Measurements from ENCODE around the gene GSTM4. TPM values are rescaled to one million over a fixed set of nuclear protein-coding genes. Genes with fewer than 3 reads are reported as not detected.
"Not testable (repeated sequence)": the region's sequence is repeated elsewhere in the genome, so short reads cannot be mapped to it uniquely, and the experiment has no call there.

Gene GSTM4
- total RNA-seq, 1 experiment from 2014 or later = 24.6 TPM

- not testable (repeated sequence) for H3K4ac ChIP-seq (ENCODE audit: low read depth, low read length); H3K23ac ChIP-seq (ENCODE audit: insufficient read length, low read depth, low read length); H4K5ac ChIP-seq (ENCODE audit: insufficient read length, low read depth, low read length); H2BK120ac ChIP-seq (ENCODE audit: low read depth, low read length, poor library complexity, severe bottlenecking); H2BK12ac ChIP-seq (ENCODE audit: insufficient read length, low read depth, low read length); H3K79me1 ChIP-seq (ENCODE audit: insufficient read depth, low read depth, low read length, poor library complexity, severe bottlenecking); H3K23me2 ChIP-seq (ENCODE audit: insufficient read length, low read depth, low read length, poor library complexity, severe bottlenecking); DNase-seq; H2BK20ac ChIP-seq (ENCODE audit: low read depth, low read length, poor library complexity, severe bottlenecking); H3K79me2 ChIP-seq (ENCODE audit: insufficient read depth, low read length); H3K27me3 ChIP-seq (ENCODE audit: insufficient read depth, low read length); H3K18ac ChIP-seq (ENCODE audit: insufficient read length, low read depth, low read length); H3K4me2 ChIP-seq (ENCODE audit: insufficient read depth, insufficient read length, low read length); H3K56ac ChIP-seq (ENCODE audit: insufficient read length, low read depth, low read length); H3K36me3 Mint-ChIP-seq (ENCODE audit: insufficient read depth in 1 of 3, low read depth in 3 of 3); H2BK5ac ChIP-seq (ENCODE audit: insufficient read length, low read length); H3K4me1 ChIP-seq (ENCODE audit: insufficient read depth, low read length); H3K4me3 Mint-ChIP-seq; H3K27me3 Mint-ChIP-seq (ENCODE audit: low read depth); H3K9ac ChIP-seq (ENCODE audit: extremely low read depth, insufficient read length, low read length); H2AK5ac ChIP-seq (ENCODE audit: insufficient read length, low read length); H3K27ac Mint-ChIP-seq; H3K27ac ChIP-seq (ENCODE audit: insufficient read length, low read depth, low read length); H3K9me3 ChIP-seq (ENCODE audit: control insufficient read depth, low read depth, low read length); H4K91ac ChIP-seq (ENCODE audit: insufficient read length, low read depth, low read length); H4K20me1 ChIP-seq (ENCODE audit: control insufficient read depth, insufficient read depth, insufficient read length); H3K4me1 Mint-ChIP-seq; H2AFZ ChIP-seq (ENCODE audit: low read length); H3T11ph ChIP-seq (ENCODE audit: low read length); H4K8ac ChIP-seq (replicated peaks; ENCODE audit: insufficient read length, low read depth, low read length); H2BK15ac ChIP-seq (ENCODE audit: low read depth, low read length); H3K14ac ChIP-seq (ENCODE audit: insufficient read depth, low read length)
- WGBS (ENCODE audit: extremely low coverage, insufficient read length, low lambda C conversion rate) = no CpG with 5 or more reads among the region's 3 CpGs
- H3K9me3 Mint-ChIP-seq = peaks cover 10 to 20% of the 10 kb centered on the region in 2 experiments
Observed at GRCh38 chr1:109702940-109703339, 47.0 kb downstream of the GSTM4 start.

All from H9 (cell line).